Chondrocyte (in vitro differentiated cells): ENCODE results near the gene RAB5A. TPM values are rescaled to one million over a fixed set of nuclear protein-coding genes. Genes with fewer than 3 reads are reported as not detected.

Experiments
- DNase-seq: peaks from one replicate; pipeline ENCODE4 v3.0.0; 2021; ENCODE audit warnings: mixed read lengths, low spot score
- H3K27ac Mint-ChIP-seq: one replicate; pipeline ENCODE4 v1.8.0; 2021; ENCODE audit warnings: mild to moderate bottlenecking, moderate library complexity, mixed read lengths; ENCODE audit not compliant: unreplicated experiment
- H3K27me3 Mint-ChIP-seq: 2 replicates; pipeline ENCODE4 v1.8.0; 2021; ENCODE audit warnings: low read depth, mixed read lengths
- H3K36me3 Mint-ChIP-seq: 2 replicates; pipeline ENCODE4 v1.8.0; 2021; ENCODE audit warnings: low read depth, mixed read lengths
- H3K4me1 Mint-ChIP-seq: 2 replicates; pipeline ENCODE4 v1.8.0; 2021; ENCODE audit warnings: low read depth, mild to moderate bottlenecking, mixed read lengths
- H3K4me3 Mint-ChIP-seq: one replicate; pipeline ENCODE4 v1.8.0; 2021; ENCODE audit warnings: mild to moderate bottlenecking, moderate library complexity, mixed read lengths; ENCODE audit not compliant: unreplicated experiment
- H3K9me3 Mint-ChIP-seq: 2 replicates; pipeline ENCODE4 v1.8.0; 2021; ENCODE audit warnings: low read depth, mixed read lengths
- total RNA-seq: library from RNA; stranded (reverse); gene quantifications from 3 replicates; pipeline ENCODE4 v1.2.1, GENCODE V29; 2021
- TF ChIP-seq, protein P1 (sequence below): fragments of 200-600 bp; sonication (generic); IDR thresholded peaks from 2 replicates; pipeline ENCODE4 v1.5.0; 2021; ENCODE audit warnings: antibody characterized with exemption, mild to moderate bottlenecking, moderate library complexity

The RAB5A gene
- total RNA-seq, 1 donor from 2014 or later, result 81.1 TPM

DNA sequence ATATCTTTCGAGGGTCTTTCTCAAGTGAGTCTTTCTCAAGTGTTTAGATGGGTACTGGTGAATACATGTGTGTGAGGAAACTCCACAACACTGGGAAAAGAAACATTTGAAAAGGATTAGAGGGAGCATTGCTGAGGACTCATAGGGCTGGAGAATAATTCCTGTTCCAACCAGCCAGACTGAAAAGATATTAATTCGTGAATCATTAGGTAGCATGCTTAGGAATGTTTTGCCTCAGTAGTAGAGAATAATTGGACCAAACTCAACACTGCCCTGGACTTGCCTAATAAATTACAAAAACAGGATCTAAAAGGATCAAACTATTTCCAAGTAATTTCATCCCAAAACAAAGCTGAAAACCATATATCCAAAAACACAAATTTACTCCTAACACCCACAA is 47.9 kb downstream of the RAB5A start:
- Mint-ChIP-seq H3K36me3 (no peaks in the 10 kb centered on the region), H3K27me3 (no peaks in the 10 kb centered on the region), H3K27ac (no peak overlapping the region), H3K9me3 (peaks cover 17% of the 10 kb centered on the region), H3K4me3 (no peak overlapping the region), H3K4me1 (no peaks in the 10 kb centered on the region)
- TF ChIP-seq, protein P1, sequence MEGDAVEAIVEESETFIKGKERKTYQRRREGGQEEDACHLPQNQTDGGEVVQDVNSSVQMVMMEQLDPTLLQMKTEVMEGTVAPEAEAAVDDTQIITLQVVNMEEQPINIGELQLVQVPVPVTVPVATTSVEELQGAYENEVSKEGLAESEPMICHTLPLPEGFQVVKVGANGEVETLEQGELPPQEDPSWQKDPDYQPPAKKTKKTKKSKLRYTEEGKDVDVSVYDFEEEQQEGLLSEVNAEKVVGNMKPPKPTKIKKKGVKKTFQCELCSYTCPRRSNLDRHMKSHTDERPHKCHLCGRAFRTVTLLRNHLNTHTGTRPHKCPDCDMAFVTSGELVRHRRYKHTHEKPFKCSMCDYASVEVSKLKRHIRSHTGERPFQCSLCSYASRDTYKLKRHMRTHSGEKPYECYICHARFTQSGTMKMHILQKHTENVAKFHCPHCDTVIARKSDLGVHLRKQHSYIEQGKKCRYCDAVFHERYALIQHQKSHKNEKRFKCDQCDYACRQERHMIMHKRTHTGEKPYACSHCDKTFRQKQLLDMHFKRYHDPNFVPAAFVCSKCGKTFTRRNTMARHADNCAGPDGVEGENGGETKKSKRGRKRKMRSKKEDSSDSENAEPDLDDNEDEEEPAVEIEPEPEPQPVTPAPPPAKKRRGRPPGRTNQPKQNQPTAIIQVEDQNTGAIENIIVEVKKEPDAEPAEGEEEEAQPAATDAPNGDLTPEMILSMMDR, result no peak
- DNase-seq, result no peak

DNA sequence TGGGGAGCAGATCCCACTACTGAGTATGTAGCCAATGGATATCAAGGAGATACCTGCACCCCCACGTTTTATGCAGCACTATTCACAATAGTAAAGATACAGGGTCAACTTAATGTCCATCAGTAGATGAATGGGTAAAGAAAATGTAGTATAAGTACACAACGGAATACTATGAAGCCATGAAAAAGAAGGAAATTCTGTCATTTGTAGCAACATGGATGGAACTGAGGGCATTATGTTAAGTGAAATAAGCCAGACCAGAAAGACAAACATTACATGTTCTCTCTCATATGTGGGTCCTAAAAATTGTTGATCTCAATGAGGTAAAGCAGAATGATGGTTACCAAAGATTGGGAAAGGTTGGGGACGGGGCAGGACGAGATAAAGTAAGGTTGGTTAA is 50.6 kb downstream of the RAB5A start:
- no peaks in the 10 kb centered on the region for H3K27me3 Mint-ChIP-seq
- no peak for DNase-seq
- peaks cover 17% of the 10 kb centered on the region for H3K9me3 Mint-ChIP-seq
- H3K27ac Mint-ChIP-seq, result no peak overlapping the region
- TF ChIP-seq, protein P1, result no peak
- H3K36me3 Mint-ChIP-seq, result no peaks in the 10 kb centered on the region
- no peak overlapping the region for H3K4me3 Mint-ChIP-seq
- H3K4me1 Mint-ChIP-seq, result no peaks in the 10 kb centered on the region

DNA sequence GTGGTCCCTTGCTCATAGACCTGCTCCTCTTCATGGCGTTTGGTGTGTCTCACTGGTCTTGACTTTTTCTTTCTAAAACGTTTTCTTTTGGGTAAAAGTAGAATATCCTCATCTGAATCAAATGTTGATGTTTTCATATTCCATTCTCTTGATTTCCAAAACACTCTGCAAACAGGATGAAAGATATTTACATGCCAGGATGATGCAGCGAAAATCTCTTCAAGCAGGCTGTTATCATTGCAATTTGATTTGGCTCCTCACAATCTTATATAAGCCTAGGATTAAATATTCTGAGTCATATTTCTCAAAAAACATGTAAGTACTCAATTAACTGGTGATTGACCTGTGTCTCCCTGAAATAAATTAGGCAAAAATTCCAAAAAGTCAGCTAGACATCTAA is 55.0 kb downstream of the RAB5A start:
- H3K9me3 Mint-ChIP-seq, result peaks cover 1% of the 10 kb centered on the region
- no peaks in the 10 kb centered on the region for H3K4me1 Mint-ChIP-seq
- H3K27me3 Mint-ChIP-seq, result no peaks in the 10 kb centered on the region
- H3K36me3 Mint-ChIP-seq, result no peaks in the 10 kb centered on the region
- no peak overlapping the region for H3K27ac Mint-ChIP-seq
- TF ChIP-seq, protein P1, result no peak
- no peak overlapping the region for H3K4me3 Mint-ChIP-seq
- DNase-seq, result no peak

DNA sequence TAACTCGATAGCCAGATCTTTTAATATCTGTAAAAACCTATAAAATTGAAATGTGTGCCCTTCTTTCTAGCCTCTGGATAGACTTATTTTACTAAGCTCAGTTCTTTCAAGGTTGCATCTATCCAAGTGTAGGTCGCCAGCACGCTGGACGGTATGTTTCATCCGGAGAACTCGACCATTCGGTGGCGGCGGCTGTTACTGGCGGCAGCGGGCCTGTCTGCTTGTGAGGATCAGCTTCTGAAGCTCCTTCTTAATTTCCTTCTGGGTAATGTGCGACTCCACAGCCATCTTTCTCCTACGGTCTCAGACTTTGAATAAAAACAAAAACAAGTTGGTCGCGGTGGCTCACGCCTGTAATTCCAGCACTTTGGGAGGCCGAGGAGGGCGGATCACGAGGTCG is 61.1 kb downstream of the RAB5A start:
- no peaks in the 10 kb centered on the region for H3K9me3 Mint-ChIP-seq
- TF ChIP-seq, protein P1, result no peak
- H3K27ac Mint-ChIP-seq, result no peak overlapping the region
- H3K4me3 Mint-ChIP-seq, result no peak overlapping the region
- no peaks in the 10 kb centered on the region for H3K4me1 Mint-ChIP-seq
- no peak for DNase-seq
- no peaks in the 10 kb centered on the region for H3K27me3 Mint-ChIP-seq
- no peaks in the 10 kb centered on the region for H3K36me3 Mint-ChIP-seq

DNA sequence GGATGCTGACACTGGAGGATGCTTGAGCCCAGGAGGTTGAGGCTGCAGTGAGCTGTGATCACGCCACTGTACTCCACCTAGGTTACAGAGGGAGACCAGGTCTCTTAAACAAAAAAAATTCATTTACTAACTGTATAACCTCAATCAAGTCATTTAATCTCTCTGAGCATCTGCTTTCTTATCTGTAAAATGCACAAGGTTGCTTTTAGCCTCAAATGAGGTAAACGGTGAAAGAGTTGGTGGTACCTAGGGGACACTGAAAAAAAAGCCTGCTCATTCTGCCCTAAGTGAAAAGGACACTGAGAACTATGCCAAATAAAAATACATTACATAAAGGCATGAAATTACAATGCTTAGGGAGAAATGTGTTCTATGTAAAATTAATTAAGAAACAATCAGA is 61.7 kb downstream of the RAB5A start:
- H3K4me1 Mint-ChIP-seq, result no peaks in the 10 kb centered on the region
- no peaks in the 10 kb centered on the region for H3K27me3 Mint-ChIP-seq
- H3K36me3 Mint-ChIP-seq, result no peaks in the 10 kb centered on the region
- no peak overlapping the region for H3K4me3 Mint-ChIP-seq
- H3K27ac Mint-ChIP-seq, result no peak overlapping the region
- TF ChIP-seq, protein P1, result no peak
- no peaks in the 10 kb centered on the region for H3K9me3 Mint-ChIP-seq
- DNase-seq, result no peak
